Measurements from ENCODE around the gene SLC29A3. TPM values are rescaled to one million over a fixed set of nuclear protein-coding genes. Genes with fewer than 3 reads are reported as not detected.

SLC29A3 gene
- total RNA-seq, 1 experiment from 2014 or later = 1.1 TPM

DNA sequence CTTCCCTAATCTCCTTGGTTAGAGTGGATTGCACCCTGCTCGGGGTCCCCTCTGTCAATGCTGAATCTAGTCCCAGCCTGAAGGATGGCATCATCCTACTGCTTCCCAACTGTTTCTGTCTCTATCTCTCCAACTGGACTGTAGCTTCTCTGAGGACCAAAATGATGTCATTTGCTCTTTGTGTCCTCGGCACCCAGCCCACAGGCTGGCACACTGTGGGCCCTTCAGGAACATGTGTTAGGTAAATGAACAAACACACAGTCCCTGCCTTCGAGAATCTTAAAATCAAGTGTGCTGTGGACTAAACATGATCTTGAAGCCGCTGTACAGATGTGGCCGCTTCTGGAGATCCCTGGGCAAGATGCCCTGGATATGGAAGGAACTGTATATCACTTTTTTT, 72.6 kb downstream of the SLC29A3 start:
- peak in 1 of 2 experiments; percentile 16 for DNase-seq (ENCODE audit: low read depth in 1 of 2, low spot score in 2 of 2)
- no peak overlapping the region for H3K27ac ChIP-seq
- no peak overlapping the region for H3K4me3 ChIP-seq
- H3K27me3 ChIP-seq (replicated peaks) = peaks cover 37% of the 10 kb centered on the region
- H3K36me3 ChIP-seq = no peaks in the 10 kb centered on the region
- peaks cover 3% of the 10 kb centered on the region; the same call in 1 of the 2 replicates for H3K4me1 ChIP-seq (replicated peaks)
- H3K9me3 ChIP-seq (replicated peaks) = no peaks in the 10 kb centered on the region

DNA sequence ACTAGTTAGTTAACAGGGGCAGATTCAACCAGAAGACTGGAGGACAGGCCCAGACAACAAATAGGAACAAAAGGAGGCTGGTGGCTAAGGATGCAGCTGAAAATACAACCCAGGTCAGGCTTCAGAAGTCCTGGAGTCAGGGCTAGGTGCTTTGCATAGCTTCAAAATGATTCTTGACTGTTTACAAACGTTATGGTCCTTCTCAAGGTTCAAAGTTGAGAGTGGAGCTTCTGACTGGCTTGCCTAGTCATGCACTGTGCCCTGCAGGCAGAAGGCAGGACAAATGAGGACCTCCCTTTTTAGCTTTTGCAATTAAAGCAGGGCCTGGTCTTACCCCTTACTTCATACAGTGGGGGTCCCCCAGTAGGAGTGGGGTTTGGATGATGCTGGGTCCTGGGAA, 73.2 kb downstream of the SLC29A3 start:
- no peak for DNase-seq (ENCODE audit: low read depth in 1 of 2, low spot score in 2 of 2)
- Histone ChIP-seq H3K27ac (no peak overlapping the region), H3K4me3 (no peak overlapping the region), H3K27me3 (replicated peaks) (peaks cover 43% of the 10 kb centered on the region), H3K36me3 (no peaks in the 10 kb centered on the region), H3K4me1 (replicated peaks) (peaks cover 8% of the 10 kb centered on the region), H3K9me3 (replicated peaks) (no peaks in the 10 kb centered on the region; the same call in 1 of the 2 replicates)

DNA sequence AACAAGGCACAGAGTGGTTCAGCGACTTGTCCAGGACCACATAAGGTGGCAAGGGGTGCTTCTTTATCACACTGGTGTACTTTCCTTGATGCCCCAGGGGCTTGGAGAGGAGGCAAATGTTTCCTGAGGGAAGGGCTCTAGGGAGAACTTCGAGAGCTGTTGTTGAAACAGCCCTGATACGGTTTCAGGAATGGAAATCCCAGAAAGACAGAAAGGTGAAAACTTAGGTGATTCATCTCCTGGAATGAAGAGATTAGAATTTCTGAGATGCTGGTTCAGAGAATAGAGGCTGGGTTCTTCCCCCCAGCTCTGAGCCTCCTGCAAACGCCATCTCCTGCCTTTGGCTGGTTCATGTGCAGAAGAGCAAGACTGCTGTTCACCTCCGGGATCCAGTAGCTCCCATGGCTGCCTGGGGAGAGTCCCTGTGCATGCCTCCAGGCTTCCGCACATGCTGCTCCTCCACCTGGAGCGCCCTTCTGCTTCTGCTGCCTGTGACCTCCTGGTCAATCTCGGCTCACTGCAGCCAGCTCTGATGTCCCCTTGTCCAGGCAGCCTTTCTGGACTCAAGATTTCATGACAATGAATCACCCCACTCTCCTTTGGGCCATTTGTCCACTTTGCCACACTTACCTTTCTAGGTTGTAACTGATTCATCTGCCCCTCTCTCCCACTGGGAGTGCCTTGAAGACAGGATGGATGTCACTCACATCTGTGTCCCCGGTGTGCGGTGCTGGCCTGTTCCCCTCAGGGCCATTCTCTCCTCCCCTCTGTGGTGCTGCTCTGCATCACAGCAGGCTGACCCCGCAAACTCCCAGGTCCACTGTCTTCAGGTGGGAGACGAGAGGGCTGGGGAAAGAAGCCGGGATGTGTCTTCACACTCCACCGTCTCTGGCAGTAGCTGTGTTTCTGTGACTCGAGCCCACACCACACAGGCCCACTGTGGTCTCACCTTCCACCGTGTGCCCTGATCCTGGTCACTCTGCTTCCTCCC, 74.0 kb downstream of the SLC29A3 start:
- no peak overlapping the region for H3K4me3 ChIP-seq
- DNase-seq (ENCODE audit: low read depth in 1 of 2, low spot score in 2 of 2) = peak in 1 of 2 experiments; percentile 28
- no peaks in the 10 kb centered on the region for H3K36me3 ChIP-seq
- peaks cover 49% of the 10 kb centered on the region for H3K27me3 ChIP-seq (replicated peaks)
- no peak overlapping the region for H3K27ac ChIP-seq
- peaks cover 2% of the 10 kb centered on the region; the same call in 1 of the 2 replicates for H3K9me3 ChIP-seq (replicated peaks)
- peaks cover 15% of the 10 kb centered on the region for H3K4me1 ChIP-seq (replicated peaks)

DNA sequence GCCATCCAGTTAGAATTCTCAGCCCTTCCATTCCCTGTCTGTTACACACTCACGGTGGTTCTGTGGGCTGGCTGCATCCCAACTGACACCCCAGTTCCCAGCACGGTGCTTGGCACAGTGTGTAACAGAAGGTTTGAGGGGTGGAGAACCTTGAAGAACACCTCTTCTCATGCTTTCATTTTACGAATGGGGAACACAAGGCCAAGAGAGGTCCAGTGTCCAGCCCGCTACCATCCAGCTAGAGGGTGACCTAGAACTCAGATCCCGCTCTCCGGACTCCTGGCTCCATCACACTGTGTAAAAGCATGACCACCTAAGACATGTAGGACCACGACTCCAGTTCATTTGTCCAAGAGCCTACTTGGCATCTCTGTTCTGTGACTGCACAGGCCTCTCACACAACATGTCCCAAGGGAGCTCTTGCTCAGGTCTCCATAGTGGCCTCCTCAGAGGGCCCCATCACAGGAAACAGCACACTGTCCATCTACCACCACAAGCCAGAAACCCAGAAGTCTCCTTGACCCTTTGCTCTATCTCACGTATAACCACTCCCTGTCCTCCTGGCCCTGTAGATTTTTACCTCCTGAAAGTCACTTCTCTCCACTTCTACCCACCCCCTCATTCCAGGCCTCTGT, 74.9 kb downstream of the SLC29A3 start:
- peaks cover 50% of the 10 kb centered on the region for H3K27me3 ChIP-seq (replicated peaks)
- peaks cover 2% of the 10 kb centered on the region; the same call in 1 of the 2 replicates for H3K9me3 ChIP-seq (replicated peaks)
- no peak for DNase-seq (ENCODE audit: low read depth in 1 of 2, low spot score in 2 of 2)
- H3K36me3 ChIP-seq = no peaks in the 10 kb centered on the region
- no peak overlapping the region for H3K4me3 ChIP-seq
- peaks cover 15% of the 10 kb centered on the region for H3K4me1 ChIP-seq (replicated peaks)
- H3K27ac ChIP-seq = no peak overlapping the region

DNA sequence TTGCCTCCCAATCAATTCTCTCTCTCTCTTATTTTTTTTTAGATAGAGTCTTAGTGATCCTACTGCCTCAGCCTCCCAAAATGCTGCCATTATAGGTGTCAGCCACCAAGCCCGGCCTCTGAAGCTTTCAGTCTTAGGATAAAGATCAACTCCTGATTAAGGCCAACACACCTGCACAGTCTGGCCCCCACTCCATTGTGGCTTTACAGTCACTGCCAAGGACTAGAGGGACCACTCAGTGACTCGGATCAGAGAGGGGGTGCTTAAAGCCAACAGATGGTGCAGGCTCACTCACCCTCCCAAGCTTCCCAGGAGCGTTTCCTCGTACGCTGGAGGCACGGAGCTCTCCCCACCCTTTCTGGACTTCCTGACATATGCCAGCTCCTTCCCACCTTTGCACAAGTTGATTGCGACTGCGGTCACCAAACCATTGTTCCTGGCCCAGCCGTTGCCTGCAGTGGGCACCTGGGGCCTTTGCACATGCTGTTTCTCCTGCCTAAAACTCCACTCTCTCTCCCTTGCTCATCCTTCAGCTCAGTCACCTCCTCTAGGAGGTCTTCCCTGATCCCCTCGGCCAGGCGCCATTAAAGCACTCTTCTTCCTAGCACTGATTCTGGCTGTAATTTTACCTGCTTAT, 76.0 kb downstream of the SLC29A3 start:
- Histone ChIP-seq H3K9me3 (replicated peaks) (peaks cover 2% of the 10 kb centered on the region; the same call in 1 of the 2 replicates), H3K4me3 (no peak overlapping the region), H3K4me1 (replicated peaks) (peaks cover 15% of the 10 kb centered on the region), H3K36me3 (no peaks in the 10 kb centered on the region), H3K27ac (no peak overlapping the region), H3K27me3 (replicated peaks) (peaks cover 57% of the 10 kb centered on the region)
- DNase-seq (ENCODE audit: low read depth in 1 of 2, low spot score in 2 of 2) = peak in 1 of 2 experiments; percentile 20

DNA sequence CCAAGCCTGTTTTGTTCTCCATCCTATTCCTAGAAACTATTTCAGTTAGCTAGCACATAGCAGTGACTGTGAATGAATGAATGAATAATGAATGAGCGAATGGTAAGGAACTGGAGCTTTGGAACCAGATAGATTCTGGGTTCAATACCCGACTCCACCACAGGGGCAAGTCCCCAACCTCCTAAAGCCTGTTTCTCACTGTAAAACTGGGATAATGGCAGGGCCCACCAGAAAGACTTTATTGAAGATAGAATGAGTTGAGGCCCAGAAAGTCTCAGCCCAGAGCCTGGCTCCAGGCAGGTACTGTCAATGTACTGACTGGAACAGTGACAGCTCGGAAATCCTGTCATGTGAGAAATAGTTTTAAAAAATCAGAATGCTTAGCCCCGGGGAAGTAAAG, 76.6 kb downstream of the SLC29A3 start:
- DNase-seq (ENCODE audit: low read depth in 1 of 2, low spot score in 2 of 2) = no peak
- Histone ChIP-seq H3K27ac (no peak overlapping the region), H3K36me3 (no peaks in the 10 kb centered on the region), H3K4me3 (no peak overlapping the region), H3K9me3 (replicated peaks) (peaks cover 2% of the 10 kb centered on the region; the same call in 1 of the 2 replicates), H3K27me3 (replicated peaks) (peaks cover 57% of the 10 kb centered on the region), H3K4me1 (replicated peaks) (peaks cover 15% of the 10 kb centered on the region)

DNA sequence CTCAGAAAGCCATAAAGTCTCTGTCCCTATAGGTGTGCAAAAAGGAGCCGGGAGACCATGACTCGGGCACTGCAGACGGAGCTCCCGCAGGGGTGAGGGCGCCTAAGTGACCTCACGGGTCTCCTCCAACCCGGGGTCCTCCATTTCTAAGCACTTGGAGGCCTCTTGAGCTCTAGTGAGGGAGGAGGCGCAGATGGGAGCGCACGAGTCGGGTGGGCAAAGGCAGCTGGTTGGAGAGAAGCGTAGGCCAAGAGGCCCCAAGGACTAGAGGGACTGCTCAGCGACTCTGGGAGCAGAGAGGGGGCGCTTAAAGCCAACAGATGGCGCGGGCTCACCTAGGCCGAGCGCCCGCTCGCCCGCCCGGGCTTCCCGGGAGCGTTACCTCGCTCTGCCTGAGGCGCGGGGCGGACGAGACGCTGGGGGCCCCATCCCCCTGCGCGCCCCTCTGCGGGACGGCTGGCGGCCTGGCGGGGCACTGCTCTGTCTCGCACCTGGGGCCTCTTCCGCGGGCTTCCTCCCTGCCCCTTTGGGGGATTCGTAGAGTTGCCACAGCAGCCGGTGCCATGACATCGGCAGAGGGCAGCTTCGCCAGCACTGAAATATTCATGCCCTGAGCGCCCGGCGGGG, 77.1 kb downstream of the SLC29A3 start:
- peaks cover 57% of the 10 kb centered on the region for H3K27me3 ChIP-seq (replicated peaks)
- DNase-seq (ENCODE audit: low read depth in 1 of 2, low spot score in 2 of 2) = peak; percentile 42 to 47
- H3K9me3 ChIP-seq (replicated peaks) = peaks cover 2% of the 10 kb centered on the region; the same call in 1 of the 2 replicates
- no peaks in the 10 kb centered on the region for H3K36me3 ChIP-seq
- H3K27ac ChIP-seq = no peak overlapping the region
- peak overlapping the region; percentile 17; the same call in 1 of the 2 replicates for H3K4me3 ChIP-seq
- peaks cover 15% of the 10 kb centered on the region for H3K4me1 ChIP-seq (replicated peaks)

DNA sequence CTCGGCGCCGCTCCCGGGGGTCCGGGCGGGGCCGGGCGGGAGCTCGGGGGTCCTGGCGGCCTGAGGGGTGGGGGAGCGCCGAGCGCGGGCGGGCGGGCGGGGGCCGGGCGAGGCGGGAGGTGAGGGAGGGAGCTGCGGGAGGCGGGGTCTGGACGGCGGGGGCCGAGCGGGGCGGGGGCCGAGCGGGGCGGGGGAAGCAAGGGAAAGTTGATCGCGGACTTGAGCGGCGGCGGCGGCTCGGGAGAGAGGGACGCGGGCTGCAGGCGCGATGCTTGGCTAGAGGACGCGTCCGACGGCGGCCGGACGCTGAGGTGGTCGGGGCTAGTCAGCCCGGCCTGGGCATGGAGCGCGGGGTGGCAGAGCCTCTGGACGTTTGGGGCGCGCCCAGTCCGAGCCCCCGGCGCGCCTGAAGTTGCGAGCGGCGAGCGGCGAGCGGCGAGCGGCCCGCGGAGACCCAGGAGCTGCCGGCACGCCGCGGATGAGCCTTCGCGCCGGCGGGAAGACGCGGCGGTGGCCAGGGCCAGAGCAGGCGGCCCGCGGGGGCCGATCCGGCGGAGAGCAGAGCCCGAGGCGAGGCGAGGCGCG, 77.7 kb downstream of the SLC29A3 start, which contains the start of gene CDH23:
Gene CDH23 (plus strand): TSS at position 210 of the 585 bp plus-strand sequence. CDS start 42,912 bp downstream, outside the sequence.
- DNase-seq (ENCODE audit: low read depth in 1 of 2, low spot score in 2 of 2) = peak; percentile 23 to 43
- peaks cover 15% of the 10 kb centered on the region for H3K4me1 ChIP-seq (replicated peaks)
- no peak within 1 kb of the TSS for H3K27ac ChIP-seq
- peak within 1 kb of the TSS; percentile 27 for H3K4me3 ChIP-seq
- peaks cover 57% of the 10 kb centered on the region for H3K27me3 ChIP-seq (replicated peaks)
- H3K9me3 ChIP-seq (replicated peaks) = peaks cover 2% of the 10 kb centered on the region; the same call in 1 of the 2 replicates
- no peaks in the 10 kb centered on the region for H3K36me3 ChIP-seq

DNA sequence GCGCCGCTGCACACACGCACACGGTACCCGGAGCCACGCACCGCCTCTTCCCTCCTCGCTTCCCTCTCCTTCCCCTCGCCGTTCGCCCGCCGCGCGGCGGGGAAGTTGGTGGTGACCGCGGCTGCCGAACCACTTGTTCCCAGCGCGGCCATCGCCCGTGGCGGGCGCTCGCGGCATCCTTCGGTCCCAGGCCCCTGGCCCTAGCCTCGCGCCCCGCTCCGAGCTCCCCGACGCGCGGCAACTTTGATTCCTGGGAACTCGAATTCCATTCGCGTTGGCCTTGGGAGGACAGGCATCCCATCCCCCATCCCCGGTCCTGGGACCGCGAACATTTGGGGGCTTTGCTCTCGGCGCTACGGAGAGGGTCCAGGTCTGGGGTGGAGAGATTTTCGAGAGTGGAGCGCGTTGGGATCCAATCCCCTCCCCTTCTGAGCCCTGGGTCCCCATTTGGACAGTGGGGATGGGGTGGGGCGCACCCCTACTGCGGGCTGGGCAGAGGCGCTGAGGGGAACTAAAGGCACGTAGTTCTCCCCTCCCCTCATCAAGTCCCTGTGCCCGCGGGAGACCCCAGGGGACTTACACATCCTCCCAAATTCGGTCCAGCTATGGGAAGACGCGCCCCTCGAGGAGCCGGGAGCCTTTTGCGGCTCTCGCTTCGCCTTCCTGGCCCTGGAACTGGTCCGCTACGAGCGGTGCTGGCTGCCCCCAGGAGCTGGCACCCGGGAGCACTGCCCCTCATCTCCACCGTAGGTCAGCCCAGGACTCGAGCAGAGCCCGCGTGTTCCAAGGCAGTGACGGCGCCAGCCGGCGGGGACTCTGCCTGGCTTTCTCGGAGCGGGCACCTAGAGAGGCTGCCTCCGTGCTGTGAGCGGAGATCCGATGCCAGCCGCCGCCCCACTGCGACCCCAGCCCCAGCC, 78.5 kb downstream of the SLC29A3 start:
- H3K4me3 ChIP-seq = peak overlapping the region; percentile 27
- H3K27ac ChIP-seq = no peak overlapping the region
- peaks cover 2% of the 10 kb centered on the region; the same call in 1 of the 2 replicates for H3K9me3 ChIP-seq (replicated peaks)
- peak in 1 of 2 experiments; percentile 42 for DNase-seq (ENCODE audit: low read depth in 1 of 2, low spot score in 2 of 2)
- no peaks in the 10 kb centered on the region for H3K36me3 ChIP-seq
- H3K4me1 ChIP-seq (replicated peaks) = peaks cover 15% of the 10 kb centered on the region
- peaks cover 52% of the 10 kb centered on the region for H3K27me3 ChIP-seq (replicated peaks)

DNA sequence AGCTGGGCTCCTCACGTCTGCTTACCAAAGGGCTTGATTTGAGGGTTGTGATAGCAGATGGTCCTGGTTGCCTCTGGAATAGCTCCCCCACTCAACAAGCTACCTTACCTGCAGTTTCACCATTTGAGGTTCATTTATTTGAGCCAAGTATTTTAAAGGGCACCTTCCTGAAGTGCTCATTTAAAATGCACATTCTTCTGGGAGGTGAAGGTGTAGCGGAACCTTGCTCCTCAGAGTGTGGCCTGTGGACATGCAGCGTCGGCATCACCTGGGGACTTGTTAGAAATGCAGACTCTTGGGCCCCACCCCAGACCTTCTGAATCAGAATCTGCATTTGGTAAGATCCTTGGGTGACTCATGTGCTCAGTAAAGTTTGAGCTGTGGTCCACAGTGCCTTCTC, 79.9 kb downstream of the SLC29A3 start:
- Histone ChIP-seq H3K4me3 (no peak overlapping the region), H3K9me3 (replicated peaks) (peaks cover 2% of the 10 kb centered on the region; the same call in 1 of the 2 replicates), H3K27me3 (replicated peaks) (peaks cover 41% of the 10 kb centered on the region), H3K36me3 (no peaks in the 10 kb centered on the region), H3K4me1 (replicated peaks) (peaks cover 15% of the 10 kb centered on the region), H3K27ac (no peak overlapping the region)
- peak in 1 of 2 experiments; percentile 7 for DNase-seq (ENCODE audit: low read depth in 1 of 2, low spot score in 2 of 2)

DNA sequence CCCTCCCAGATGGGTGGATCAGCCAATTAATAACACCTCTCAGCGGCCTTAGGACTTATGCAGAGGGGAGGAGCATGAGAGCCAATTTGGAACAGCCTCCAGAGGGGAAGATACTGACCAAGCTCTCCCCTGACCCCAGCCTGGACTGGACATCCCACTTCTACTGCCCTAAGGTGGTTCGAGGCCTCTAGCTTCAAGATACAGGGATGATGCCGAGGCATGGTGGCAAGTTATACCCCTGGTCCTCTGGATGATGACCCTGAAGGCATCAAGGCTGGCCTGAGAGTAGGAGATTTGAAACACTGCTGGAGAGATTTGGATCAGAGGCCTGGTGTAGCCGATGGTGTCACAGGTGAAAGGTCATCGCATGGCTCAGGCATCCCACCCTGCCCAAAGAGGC, 80.9 kb downstream of the SLC29A3 start:
- H3K27me3 ChIP-seq (replicated peaks) = peaks cover 41% of the 10 kb centered on the region

DNA sequence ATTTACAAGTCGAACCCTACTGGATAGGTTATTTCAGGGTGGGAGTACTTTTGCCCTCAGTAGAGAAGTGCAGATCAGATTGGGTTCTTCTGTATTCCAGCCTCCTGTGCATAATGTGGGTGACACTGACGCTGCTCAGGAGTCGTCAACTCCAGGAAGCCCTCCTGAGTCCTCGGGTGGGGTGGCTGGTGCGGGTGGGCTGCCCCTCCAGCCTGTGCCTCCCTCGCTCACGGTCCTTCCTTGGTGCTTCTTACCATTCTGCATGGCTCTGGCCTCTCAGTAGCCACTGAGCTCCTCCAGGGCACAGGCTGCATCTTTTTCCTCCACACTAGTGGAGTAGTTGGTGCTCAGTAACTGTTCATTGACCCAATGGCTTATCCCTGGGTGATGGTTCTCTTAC, 82.0 kb downstream of the SLC29A3 start:
- peaks cover 33% of the 10 kb centered on the region for H3K27me3 ChIP-seq (replicated peaks)

More for the DNA sequence above, 80.9 kb downstream of the SLC29A3 start:
- H3K4me3 ChIP-seq = no peak overlapping the region
- H3K36me3 ChIP-seq = no peaks in the 10 kb centered on the region
- DNase-seq (ENCODE audit: low read depth in 1 of 2, low spot score in 2 of 2) = peak in 1 of 2 experiments; percentile 26
- H3K4me1 ChIP-seq (replicated peaks) = peaks cover 15% of the 10 kb centered on the region
- peaks cover 2% of the 10 kb centered on the region; the same call in 1 of the 2 replicates for H3K9me3 ChIP-seq (replicated peaks)
- no peak overlapping the region for H3K27ac ChIP-seq

More for the DNA sequence above, 82.0 kb downstream of the SLC29A3 start:
- H3K27ac ChIP-seq = no peak overlapping the region
- no peak overlapping the region for H3K4me3 ChIP-seq
- no peaks in the 10 kb centered on the region for H3K36me3 ChIP-seq
- peaks cover 15% of the 10 kb centered on the region for H3K4me1 ChIP-seq (replicated peaks)
- H3K9me3 ChIP-seq (replicated peaks) = peaks cover 2% of the 10 kb centered on the region; the same call in 1 of the 2 replicates
- DNase-seq (ENCODE audit: low read depth in 1 of 2, low spot score in 2 of 2) = peak in 1 of 2 experiments; percentile 32

All from SJSA1 (cell line).